HCT116 (cell line): ENCODE data around the gene C1orf115. TPM values are rescaled to one million over a fixed set of nuclear protein-coding genes. Genes with fewer than 3 reads are reported as not detected.

Experiments
- ATAC-seq: fragments of 200-7000 bp; cut with Tn5 transposase; 2 replicates; pipeline ENCODE4 v1.9.1; 2020; ENCODE audit warnings: mild to moderate bottlenecking, moderate library complexity
- BruUV-seq: library from RNA; stranded (reverse); fragments of 400-500 nt; replicated peaks from 2 replicates; lab custom pipeline; 2021; lab: Mats Ljungman, UMichigan
- CTCF ChIA-PET: fragments of 300-600 bp; sonication (Branson Sonifier 250); formaldehyde crosslinking; loops from one replicate; lab custom pipeline; 2021; ENCODE audit warnings: antibody characterized with exemption; lab: Charles Lee
- POLR2A ChIA-PET: fragments of 300-600, 350-600 bp; sonication (Branson Sonifier 250); formaldehyde crosslinking; loops from one replicate; lab custom pipeline; 2021; ENCODE audit warnings: antibody characterized with exemption; lab: Charles Lee
- RAD21 ChIA-PET, 2 experiments: fragments of 300-600 bp; sonication (Branson Sonifier 250); formaldehyde crosslinking; loops; one replicate each; lab custom pipeline; 2023; ENCODE audit warnings: low total read pairs in 2 of 2; ENCODE audit not compliant: uncharacterized antibody in 2 of 2, unreplicated experiment in 2 of 2, low non-redundant PET in 1 of 2; lab: Charles Lee
- DNase-seq: peaks from one replicate; pipeline ENCODE4 v3.0.0-alpha.2; 2010; ENCODE audit warnings: low read depth, low spot score
- H2AFZ ChIP-seq: fragments of 200-600 bp; shearing (Covaris generic), sonication (generic); 2 replicates; pipeline ENCODE4 v1.6.1; 2017; ENCODE audit warnings: low read depth, mixed run types, mixed read lengths, antibody characterized with exemption, low read length; ENCODE audit not compliant: poor library complexity, severe bottlenecking
- H3K27ac ChIP-seq: 2 replicates; pipeline ENCODE4 v1.5.1; 2012; ENCODE audit warnings: low read depth, low read length
- H3K27me3 ChIP-seq: fragments of 200-600 bp; sonication (generic); 2 replicates; pipeline ENCODE4 v1.6.1; 2016; ENCODE audit warnings: mixed run types, low read length, mixed read lengths; ENCODE audit not compliant: insufficient read depth
- H3K36me3 ChIP-seq, 2 experiments: fragments of 200-500 bp in 1 of 2; fragments of 200-600 bp in 1 of 2; sonication (Bioruptor generic) in 1 of 2; sonication (generic) in 1 of 2; 2 replicates each; pipeline versions ENCODE4 v1.5.1 to v1.6.1; 2014 to 2016; ENCODE audit warnings: low read length in 2 of 2, inconsistent platforms in 1 of 2, mixed read lengths in 1 of 2, mixed run types in 1 of 2; ENCODE audit not compliant: insufficient read depth in 2 of 2, control insufficient read depth in 1 of 2
- H3K4me1 ChIP-seq, 2 experiments: fragments of 200-600 bp in 1 of 2; sonication (generic) in 1 of 2; 2 replicates each; pipeline versions ENCODE4 v1.5.1 to v1.6.1; 2012 to 2017; ENCODE audit warnings: low read length in 2 of 2, inconsistent platforms in 1 of 2, mild to moderate bottlenecking in 1 of 2, mixed read lengths in 1 of 2, mixed run types in 1 of 2, moderate library complexity in 1 of 2; ENCODE audit not compliant: insufficient read depth in 2 of 2, control insufficient read depth in 1 of 2
- H3K4me2 ChIP-seq: fragments of 200-600 bp; sonication (generic); 2 replicates; pipeline ENCODE4 v1.6.1; 2017; ENCODE audit warnings: mixed run types, low read length, mixed read lengths
- H3K4me3 ChIP-seq, 2 experiments: fragments of 200-600 bp in 1 of 2; sonication (generic) in 1 of 2; replicated peaks in 1 of 2; 2 replicates each; pipeline ENCODE4 v1.5.1; 2011 to 2016; ENCODE audit warnings: low read length in 2 of 2, control low read depth in 1 of 2, low read depth in 1 of 2, mild to moderate bottlenecking in 1 of 2, mixed read lengths in 1 of 2, mixed run types in 1 of 2
- H3K79me2 ChIP-seq: fragments of 200-600 bp; sonication (generic); 2 replicates; pipeline ENCODE4 v1.6.1; 2017; ENCODE audit warnings: mild to moderate bottlenecking, mixed run types, low read length, moderate library complexity, mixed read lengths; ENCODE audit not compliant: insufficient read depth
- H3K9ac ChIP-seq: fragments of 200-600 bp; sonication (generic); 2 replicates; pipeline ENCODE4 v1.6.1; 2016; ENCODE audit warnings: low read length, mixed read lengths
- H3K9me2 ChIP-seq: fragments of 200-600 bp; sonication (generic), shearing (Covaris generic); 2 replicates; pipeline ENCODE4 v1.6.1; 2017; ENCODE audit warnings: mixed run types, mild to moderate bottlenecking, moderate library complexity; ENCODE audit not compliant: insufficient read depth
- H3K9me3 ChIP-seq, 2 experiments: fragments of 200-500 bp in 1 of 2; fragments of 200-600 bp in 1 of 2; sonication (Bioruptor generic) in 1 of 2; sonication (generic) in 1 of 2; 2 replicates each; pipeline ENCODE4 v1.6.1; 2014 to 2017; ENCODE audit warnings: low read length in 2 of 2, mixed read lengths in 2 of 2, inconsistent platforms in 1 of 2, low read depth in 1 of 2, mild to moderate bottlenecking in 1 of 2, mixed run types in 1 of 2, moderate library complexity in 1 of 2; ENCODE audit not compliant: control insufficient read depth in 1 of 2, insufficient read depth in 1 of 2
- H4K20me1 ChIP-seq: fragments of 200-600 bp; sonication (generic), shearing (Covaris generic); 2 replicates; pipeline ENCODE4 v1.6.1; 2017; ENCODE audit warnings: mixed run types, mild to moderate bottlenecking, moderate library complexity; ENCODE audit not compliant: insufficient read depth
- JUND ChIP-seq: IDR thresholded peaks from 2 replicates; pipeline ENCODE4 v1.6.1; 2012
- RAD21 ChIP-seq: IDR thresholded peaks from 2 replicates; pipeline ENCODE4 v1.6.1; 2012; ENCODE audit warnings: low read depth, mild to moderate bottlenecking
- SRF ChIP-seq: IDR thresholded peaks from 2 replicates; pipeline ENCODE4 v1.6.1; 2012; ENCODE audit warnings: low read depth
- TCF7L2 ChIP-seq: IDR thresholded peaks from 2 replicates; pipeline ENCODE4 v1.7.0; 2011; ENCODE audit warnings: borderline replicate concordance, inconsistent platforms; ENCODE audit not compliant: insufficient read depth, insufficient read length; ENCODE audit errors: extremely low read depth
- YY1 ChIP-seq: IDR thresholded peaks from 2 replicates; pipeline ENCODE4 v1.6.1; 2011; ENCODE audit warnings: low read length, low read depth, moderate library complexity, mild to moderate bottlenecking; ENCODE audit not compliant: insufficient replicate concordance; ENCODE audit errors: extremely low read depth
- intact Hi-C: fragments of 100-400 bp; cut with micrococcal nuclease; formaldehyde crosslinking; loops from 2 replicates; pipeline ENCODE4 v1.10.0; 2022
- total RNA-seq: library from RNA; stranded (reverse); gene quantifications from one replicate; pipeline ENCODE4 v1.2.1, GENCODE V29; 2021; ENCODE audit not compliant: unreplicated experiment
- TF ChIP-seq, protein P1 (sequence below), 3 experiments: fragments of 200-600 bp in 1 of 3; sonication (generic) in 1 of 3; IDR thresholded peaks in 2 of 3; conservative IDR thresholded peaks in 1 of 3; 2 replicates each; pipeline ENCODE4 v1.5.1; 2012 to 2017; ENCODE audit warnings: low read depth in 2 of 3, low read length in 2 of 3, antibody characterized with exemption in 1 of 3, borderline replicate concordance in 1 of 3, control low read depth in 1 of 3, mild to moderate bottlenecking in 1 of 3, mixed read lengths in 1 of 3, mixed run types in 1 of 3, moderate library complexity in 1 of 3; ENCODE audit not compliant: insufficient read depth in 1 of 3

C1orf115 gene
- total RNA-seq, 1 experiment from 2014 or later = 16.8 TPM

DNA sequence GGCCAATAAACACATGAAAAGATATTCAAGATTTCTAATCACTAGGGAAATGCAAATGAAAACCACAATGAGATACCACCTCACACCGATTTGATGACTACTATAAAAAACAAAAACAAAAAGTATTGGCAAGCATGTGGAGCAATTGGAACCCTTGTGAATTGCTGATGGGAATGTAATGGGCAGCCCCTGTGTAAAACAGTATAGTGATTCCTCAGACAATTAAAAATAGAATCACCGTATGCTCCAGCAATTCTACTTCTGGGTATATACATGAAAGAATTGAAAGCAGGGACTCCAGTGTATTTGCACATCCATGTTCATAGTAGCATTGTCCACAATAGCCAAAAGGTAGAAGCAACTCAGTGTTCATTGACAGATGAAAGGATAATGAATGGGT is 12.9 kb upstream of the C1orf115 start (continued):
- TF ChIP-seq, protein P1, sequence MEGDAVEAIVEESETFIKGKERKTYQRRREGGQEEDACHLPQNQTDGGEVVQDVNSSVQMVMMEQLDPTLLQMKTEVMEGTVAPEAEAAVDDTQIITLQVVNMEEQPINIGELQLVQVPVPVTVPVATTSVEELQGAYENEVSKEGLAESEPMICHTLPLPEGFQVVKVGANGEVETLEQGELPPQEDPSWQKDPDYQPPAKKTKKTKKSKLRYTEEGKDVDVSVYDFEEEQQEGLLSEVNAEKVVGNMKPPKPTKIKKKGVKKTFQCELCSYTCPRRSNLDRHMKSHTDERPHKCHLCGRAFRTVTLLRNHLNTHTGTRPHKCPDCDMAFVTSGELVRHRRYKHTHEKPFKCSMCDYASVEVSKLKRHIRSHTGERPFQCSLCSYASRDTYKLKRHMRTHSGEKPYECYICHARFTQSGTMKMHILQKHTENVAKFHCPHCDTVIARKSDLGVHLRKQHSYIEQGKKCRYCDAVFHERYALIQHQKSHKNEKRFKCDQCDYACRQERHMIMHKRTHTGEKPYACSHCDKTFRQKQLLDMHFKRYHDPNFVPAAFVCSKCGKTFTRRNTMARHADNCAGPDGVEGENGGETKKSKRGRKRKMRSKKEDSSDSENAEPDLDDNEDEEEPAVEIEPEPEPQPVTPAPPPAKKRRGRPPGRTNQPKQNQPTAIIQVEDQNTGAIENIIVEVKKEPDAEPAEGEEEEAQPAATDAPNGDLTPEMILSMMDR (IDR thresholded peaks at IDR 0.05 in 2 of 3, conservative IDR thresholded peaks at IDR 0.05 in 1 of 3; ENCODE audit: borderline replicate concordance in 1 of 3, insufficient read depth in 1 of 3, low read depth in 2 of 3, low read length in 2 of 3) = no peak
- no peak for TF ChIP-seq TCF7L2

DNA sequence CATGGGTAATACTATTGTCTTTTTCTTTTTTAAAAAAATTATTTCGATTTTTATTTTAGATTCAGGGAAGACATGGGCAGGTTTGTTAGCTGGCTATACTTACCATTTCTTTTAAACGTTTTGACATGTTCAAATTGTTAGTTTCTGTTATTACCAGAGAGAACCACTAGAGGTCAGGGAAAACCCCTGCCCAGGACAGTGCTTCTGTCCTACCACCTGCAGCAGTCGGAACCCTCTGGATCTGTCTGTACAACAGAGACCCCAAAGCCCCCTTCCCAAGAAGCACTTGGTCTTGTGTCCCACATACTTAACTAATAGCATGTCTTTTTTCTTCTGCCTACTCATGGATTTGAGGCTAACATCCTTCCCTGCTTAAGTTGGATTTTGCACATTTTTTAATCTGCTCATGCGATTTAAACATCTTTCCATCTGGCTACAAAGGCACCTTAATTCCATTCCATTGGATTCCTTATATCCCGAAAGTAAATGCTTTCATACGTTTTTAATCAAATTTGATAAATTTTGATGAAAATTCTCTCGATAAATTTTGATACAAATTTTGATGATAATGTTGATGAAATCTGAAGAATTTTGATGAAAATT is 10.0 kb upstream of the C1orf115 start:
- Histone ChIP-seq H3K4me2 (0 out of 2 replicates have a peak overlapping the region, but pooled peaks have one; percentile 18), H3K4me3 (no peak overlapping the region), H4K20me1 (no peaks in the 10 kb centered on the region), H3K36me3 (no peaks in the 10 kb centered on the region), H3K27me3 (no peaks in the 10 kb centered on the region)
- CTCF ChIA-PET = interaction anchor here (0.6 kb wide), 1 partner anchor 16 kb away, joined by 3 read pairs; no protein-coding TSS in a partner anchor
- TF ChIP-seq RAD21 (peak; percentile 75), YY1 (no peak), JUND (no peak), SRF (no peak)
- TF ChIP-seq, protein P1 (IDR thresholded peaks at IDR 0.05 in 2 of 3, conservative IDR thresholded peaks at IDR 0.05 in 1 of 3; ENCODE audit: borderline replicate concordance in 1 of 3, insufficient read depth in 1 of 3, low read depth in 2 of 3, low read length in 2 of 3) = peak; percentile 63 to 75 (median 72)
- TF ChIP-seq, all 23 proteins: peak for 2
- Histone ChIP-seq H3K9me2 (no peaks in the 10 kb centered on the region), H3K27ac (no peak overlapping the region), H3K79me2 (no peaks in the 10 kb centered on the region), H2AFZ (peak overlapping the region; percentile 85), H3K9ac (no peak overlapping the region), H3K9me3 (no peaks in the 10 kb centered on the region), H3K4me1 (no peaks in the 10 kb centered on the region)
- POLR2A ChIA-PET = no interaction called here
- DNase-seq = peak; percentile 43
- ATAC-seq = peak; percentile 93
- intact Hi-C loops = loop anchor here (5.0 kb wide), 2 partner anchors 383 to 398 kb away; no protein-coding TSS in a partner anchor
- RAD21 ChIA-PET = no interaction called here
- no TSS peak for BruUV-seq
